ENCODE results near the gene TKT. TPM values are rescaled to one million over a fixed set of nuclear protein-coding genes. Genes with fewer than 3 reads are reported as not detected.

TKT gene
- polyA plus RNA-seq, 4 donors, result 58.8 to 407 (median 128) TPM

DNA sequence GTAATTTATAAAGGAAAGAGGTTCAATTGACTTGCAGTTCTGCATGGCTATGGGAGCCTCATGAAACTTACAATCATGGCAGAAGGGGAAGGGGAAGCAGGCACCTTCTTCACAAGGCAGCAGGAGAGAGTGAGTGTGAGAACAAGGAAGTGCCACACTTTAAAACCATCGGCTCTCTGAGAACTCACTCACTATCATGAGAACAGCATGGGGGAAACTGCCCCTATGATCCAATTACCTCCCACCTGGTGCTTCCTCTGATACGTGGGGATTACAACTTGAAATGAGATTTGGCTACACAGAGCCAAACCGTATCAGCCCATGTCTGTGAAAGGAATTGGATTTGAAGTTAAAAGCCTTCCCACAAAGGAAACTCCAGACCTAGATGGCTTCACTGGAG is 39.1 kb downstream of the TKT start:
- H3K4me3 ChIP-seq (ENCODE audit: low read depth in 1 of 3, low read length in 3 of 3), result no peak overlapping the region
- no peaks in the 10 kb centered on the region for H3K4me1 ChIP-seq (ENCODE audit: control insufficient read depth in 3 of 3, insufficient read depth in 2 of 3, low read depth in 1 of 3, low read length in 2 of 3)
- no peaks in the 10 kb centered on the region for H3K36me3 ChIP-seq (ENCODE audit: control insufficient read depth in 3 of 3, insufficient read depth in 2 of 3, low read depth in 1 of 3, low read length in 3 of 3)
- FAIRE-seq, result no peak
- H3K27me3 ChIP-seq (ENCODE audit: control insufficient read depth in 3 of 3, insufficient read depth in 3 of 3, low read length in 3 of 3), result no peaks in the 10 kb centered on the region
- 32 to 35% (median 35%) methylated on average over 3 of the region's 3 CpGs for WGBS, 3 donors
- no peak overlapping the region for H3K27ac ChIP-seq (ENCODE audit: low read depth in 1 of 3, low read length in 2 of 3)
- H3K9me3 ChIP-seq (ENCODE audit: control insufficient read depth in 2 of 2, insufficient read depth in 1 of 2, low read depth in 1 of 2, low read length in 1 of 2), result no peaks in the 10 kb centered on the region
- DNase-seq, result no peak

DNA sequence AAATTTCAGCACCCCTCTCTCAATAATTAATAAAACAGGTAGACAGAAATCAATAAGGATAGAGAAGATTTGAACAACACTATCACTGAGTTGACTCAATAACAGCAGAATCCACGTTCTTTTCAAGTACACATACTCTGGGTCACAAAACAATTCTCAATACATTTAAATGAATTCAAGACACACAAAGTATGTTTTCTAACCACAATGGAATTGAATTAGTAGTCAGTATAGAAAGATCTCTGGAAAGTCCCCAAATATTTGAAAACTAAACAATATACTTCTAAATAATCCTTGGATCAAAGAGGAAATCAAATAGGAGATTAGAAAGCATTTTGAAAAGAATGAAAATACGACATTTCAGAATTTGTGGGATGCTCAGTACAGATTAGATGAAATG is 40.0 kb downstream of the TKT start:
- DNase-seq, result no peak
- WGBS, 3 donors, result 52 to 62% (median 59%) methylated on average over 2 of the region's 2 CpGs
- H3K27ac ChIP-seq (ENCODE audit: low read depth in 1 of 3, low read length in 2 of 3), result no peak overlapping the region
- no peaks in the 10 kb centered on the region for H3K9me3 ChIP-seq (ENCODE audit: control insufficient read depth in 2 of 2, insufficient read depth in 1 of 2, low read depth in 1 of 2, low read length in 1 of 2)
- H3K27me3 ChIP-seq (ENCODE audit: control insufficient read depth in 3 of 3, insufficient read depth in 3 of 3, low read length in 3 of 3), result no peaks in the 10 kb centered on the region
- no peak overlapping the region for H3K4me3 ChIP-seq (ENCODE audit: low read depth in 1 of 3, low read length in 3 of 3)
- FAIRE-seq, result no peak
- H3K36me3 ChIP-seq (ENCODE audit: control insufficient read depth in 3 of 3, insufficient read depth in 2 of 3, low read depth in 1 of 3, low read length in 3 of 3), result no peaks in the 10 kb centered on the region
- no peaks in the 10 kb centered on the region for H3K4me1 ChIP-seq (ENCODE audit: control insufficient read depth in 3 of 3, insufficient read depth in 2 of 3, low read depth in 1 of 3, low read length in 2 of 3)

DNA sequence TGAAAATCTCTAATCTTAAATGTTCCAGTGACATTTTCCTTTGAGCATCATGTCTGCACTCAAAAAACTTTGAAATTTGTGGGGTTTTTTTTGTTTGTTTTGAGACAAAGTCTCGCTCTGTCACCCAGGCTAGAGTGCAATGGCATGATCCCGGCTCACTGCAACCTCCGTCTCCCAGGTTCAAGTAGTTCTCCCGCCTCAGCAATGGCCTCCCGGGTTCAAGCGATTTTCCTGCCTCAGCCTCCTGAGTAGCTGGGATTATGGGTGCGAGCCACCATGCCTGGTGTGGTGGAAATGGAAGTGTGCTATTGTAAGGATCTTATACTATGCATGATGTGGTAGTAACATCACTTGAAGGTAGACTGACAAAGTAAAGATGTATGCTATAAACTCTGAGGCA is 42.5 kb downstream of the TKT start:
- Histone ChIP-seq H3K27ac (ENCODE audit: low read depth in 1 of 3, low read length in 2 of 3) (no peak overlapping the region), H3K4me3 (ENCODE audit: low read depth in 1 of 3, low read length in 3 of 3) (no peak overlapping the region), H3K27me3 (ENCODE audit: control insufficient read depth in 3 of 3, insufficient read depth in 3 of 3, low read length in 3 of 3) (no peaks in the 10 kb centered on the region), H3K4me1 (ENCODE audit: control insufficient read depth in 3 of 3, insufficient read depth in 2 of 3, low read depth in 1 of 3, low read length in 2 of 3) (no peaks in the 10 kb centered on the region), H3K9me3 (ENCODE audit: control insufficient read depth in 2 of 2, insufficient read depth in 1 of 2, low read depth in 1 of 2, low read length in 1 of 2) (peaks cover 0 to 13% of the 10 kb centered on the region in 2 donors), H3K36me3 (ENCODE audit: control insufficient read depth in 3 of 3, insufficient read depth in 2 of 3, low read depth in 1 of 3, low read length in 3 of 3) (no peaks in the 10 kb centered on the region)
- DNase-seq (no peak), FAIRE-seq (no peak)
- 91 to 95% (median 92%) methylated on average over 7 of the region's 7 CpGs for WGBS, 3 donors

DNA sequence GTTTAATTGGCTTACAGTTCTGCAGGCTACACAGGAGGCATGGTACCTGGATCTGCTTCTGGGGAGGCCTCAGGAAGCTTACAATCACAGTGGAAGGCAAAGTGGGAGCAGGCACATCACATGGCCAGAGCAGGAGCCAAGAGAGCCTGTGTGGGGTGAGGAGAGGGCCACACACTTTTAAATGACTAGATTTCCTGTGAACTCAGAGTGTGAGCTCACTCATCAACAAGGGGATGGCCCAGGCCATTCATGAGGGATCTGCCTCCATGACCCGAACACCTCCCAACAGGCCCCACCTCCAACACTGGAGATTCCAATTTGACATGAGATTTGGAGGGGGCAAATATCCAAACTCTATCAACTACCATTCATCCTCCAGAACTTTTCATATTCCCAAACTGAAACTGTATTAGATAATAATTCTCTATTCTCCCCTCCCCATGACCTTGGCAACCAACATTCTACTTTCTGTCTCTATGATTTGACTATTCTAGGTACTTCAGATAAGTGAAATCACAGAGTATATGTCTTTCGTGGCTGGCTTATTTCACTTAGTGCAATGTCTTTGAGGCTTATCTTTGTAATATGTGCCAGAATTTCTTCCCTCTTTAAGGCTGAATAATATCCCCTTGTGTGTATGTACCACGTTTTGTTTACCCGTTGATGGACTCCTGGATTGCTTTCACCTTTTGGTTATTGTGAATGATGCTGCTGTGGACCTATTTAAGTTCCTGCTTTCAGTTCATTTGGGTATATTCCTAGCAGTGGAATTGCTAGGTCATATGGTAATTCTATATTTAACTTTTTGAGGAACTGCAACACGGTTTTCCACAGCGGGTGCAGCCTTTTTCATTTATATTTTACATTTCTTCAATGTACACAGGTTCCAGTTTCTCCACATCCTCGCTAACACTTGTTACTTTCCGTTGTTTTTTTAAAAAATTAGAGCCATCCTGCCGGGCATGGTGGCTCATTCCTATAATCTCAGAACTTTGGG is 43.8 kb downstream of the TKT start:
- FAIRE-seq, result no peak
- DNase-seq, result no peak
- H3K9me3 ChIP-seq (ENCODE audit: control insufficient read depth in 2 of 2, insufficient read depth in 1 of 2, low read depth in 1 of 2, low read length in 1 of 2), result peaks cover 0 to 17% of the 10 kb centered on the region in 2 donors
- no peak overlapping the region for H3K4me3 ChIP-seq (ENCODE audit: low read depth in 1 of 3, low read length in 3 of 3)
- H3K4me1 ChIP-seq (ENCODE audit: control insufficient read depth in 3 of 3, insufficient read depth in 2 of 3, low read depth in 1 of 3, low read length in 2 of 3), result no peaks in the 10 kb centered on the region
- no peak overlapping the region for H3K27ac ChIP-seq (ENCODE audit: low read depth in 1 of 3, low read length in 2 of 3)
- no peaks in the 10 kb centered on the region for H3K36me3 ChIP-seq (ENCODE audit: control insufficient read depth in 3 of 3, insufficient read depth in 2 of 3, low read depth in 1 of 3, low read length in 3 of 3)
- H3K27me3 ChIP-seq (ENCODE audit: control insufficient read depth in 3 of 3, insufficient read depth in 3 of 3, low read length in 3 of 3), result no peaks in the 10 kb centered on the region
- WGBS, 3 donors, result 78 to 82% (median 81%) methylated on average over 9 of the region's 9 CpGs

DNA sequence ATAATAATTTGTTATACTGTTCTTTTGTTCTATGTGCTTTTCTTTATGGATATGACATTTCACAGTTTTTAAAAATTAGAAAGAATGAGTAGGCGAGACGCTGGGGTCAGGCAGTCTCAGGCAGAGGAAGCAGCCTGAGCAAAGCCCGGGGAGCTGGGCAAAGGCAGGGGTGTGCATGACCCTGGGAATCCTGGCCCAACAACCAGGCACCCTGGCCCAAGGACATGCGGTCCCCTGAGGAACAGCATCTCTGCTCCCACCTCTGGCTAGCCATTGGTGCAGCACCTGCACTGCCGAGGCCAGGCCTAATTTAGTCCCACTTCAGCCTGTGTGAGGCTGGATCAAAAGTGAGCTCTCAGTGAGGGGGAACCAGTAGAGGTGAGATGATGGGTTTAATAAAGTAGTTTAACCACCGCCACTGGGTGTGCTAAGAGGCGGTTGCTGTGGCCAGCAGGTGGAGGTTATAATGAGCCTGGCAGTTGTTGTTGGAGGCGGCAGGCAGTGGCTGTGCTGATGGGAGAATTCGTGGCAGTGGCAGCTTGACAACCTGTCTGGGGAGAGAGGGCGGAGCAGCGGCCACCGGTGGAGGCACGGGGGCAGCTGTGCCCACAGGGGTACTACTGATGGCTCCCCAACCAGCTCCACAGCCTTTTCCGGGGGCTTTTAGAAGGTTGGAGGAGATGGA is 53.3 kb downstream of the TKT start:
- no peak for DNase-seq

DNA sequence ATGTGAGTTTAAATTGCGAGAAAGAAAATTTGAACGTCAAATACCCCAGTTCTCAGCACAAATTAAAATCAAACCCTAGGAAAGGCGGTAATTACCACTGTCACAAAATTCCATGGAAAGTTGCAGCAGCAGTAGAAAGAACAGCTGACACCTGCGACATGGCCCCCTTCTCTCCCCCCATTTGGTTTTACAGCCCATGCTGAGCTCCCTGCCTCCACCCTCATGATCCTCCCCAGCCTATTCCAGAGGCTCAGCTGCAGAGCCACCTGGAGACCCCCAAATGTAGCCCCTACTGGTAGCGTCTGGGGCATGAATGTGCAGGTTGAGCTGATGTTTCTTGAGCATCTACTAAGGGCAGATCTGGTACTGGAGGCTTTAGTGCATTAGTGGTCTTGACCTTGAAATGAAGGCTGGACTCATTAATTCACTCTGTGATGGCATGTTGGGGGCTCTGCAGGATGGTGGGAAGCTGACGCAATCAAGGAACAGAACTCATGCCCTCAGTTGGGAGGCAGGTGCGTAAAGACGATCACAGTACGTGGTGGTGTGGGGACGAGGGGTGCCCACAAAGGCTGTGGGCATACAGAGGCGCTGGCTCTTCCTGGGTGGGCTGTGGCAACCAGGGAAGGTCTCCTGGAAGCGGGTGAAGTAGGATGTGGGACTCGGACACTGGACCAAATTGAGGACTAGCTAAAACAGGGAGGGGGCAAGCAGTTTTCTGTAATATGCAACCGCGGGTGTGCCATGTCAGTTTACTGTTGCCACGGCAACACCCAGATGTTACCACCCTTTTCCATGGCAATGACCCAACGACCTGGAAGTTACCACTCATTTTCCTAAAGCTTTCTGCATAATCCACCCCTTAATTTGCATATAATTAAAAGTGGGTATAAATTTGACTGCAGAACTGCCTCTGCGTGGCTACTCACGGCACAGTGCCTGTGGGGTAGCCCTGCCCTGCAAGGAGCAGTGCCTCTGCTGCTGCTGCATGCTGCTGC is 55.0 kb downstream of the TKT start:
- WGBS, 3 donors, result 84 to 88% (median 85%) methylated on average over 19 of the region's 19 CpGs
- FAIRE-seq (no peak), DNase-seq (no peak)
- H3K9me3 ChIP-seq (ENCODE audit: control insufficient read depth in 2 of 2, insufficient read depth in 1 of 2, low read depth in 1 of 2, low read length in 1 of 2), result no peaks in the 10 kb centered on the region
- no peaks in the 10 kb centered on the region for H3K27me3 ChIP-seq (ENCODE audit: control insufficient read depth in 3 of 3, insufficient read depth in 3 of 3, low read length in 3 of 3)
- H3K27ac ChIP-seq (ENCODE audit: low read depth in 1 of 3, low read length in 2 of 3), result no peak overlapping the region
- H3K36me3 ChIP-seq (ENCODE audit: control insufficient read depth in 3 of 3, insufficient read depth in 2 of 3, low read depth in 1 of 3, low read length in 3 of 3), result no peaks in the 10 kb centered on the region
- peaks cover 0 to 3% (median 0%) of the 10 kb centered on the region in 3 donors for H3K4me1 ChIP-seq (ENCODE audit: control insufficient read depth in 3 of 3, insufficient read depth in 2 of 3, low read depth in 1 of 3, low read length in 2 of 3)
- H3K4me3 ChIP-seq (ENCODE audit: low read depth in 1 of 3, low read length in 3 of 3), result no peak overlapping the region

More for the DNA sequence above, 53.3 kb downstream of the TKT start:
- Histone ChIP-seq H3K27ac (ENCODE audit: low read depth in 1 of 3, low read length in 2 of 3) (no peak overlapping the region), H3K36me3 (ENCODE audit: control insufficient read depth in 3 of 3, insufficient read depth in 2 of 3, low read depth in 1 of 3, low read length in 3 of 3) (no peaks in the 10 kb centered on the region), H3K9me3 (ENCODE audit: control insufficient read depth in 2 of 2, insufficient read depth in 1 of 2, low read depth in 1 of 2, low read length in 1 of 2) (no peaks in the 10 kb centered on the region), H3K4me3 (ENCODE audit: low read depth in 1 of 3, low read length in 3 of 3) (no peak overlapping the region), H3K27me3 (ENCODE audit: control insufficient read depth in 3 of 3, insufficient read depth in 3 of 3, low read length in 3 of 3) (no peaks in the 10 kb centered on the region), H3K4me1 (ENCODE audit: control insufficient read depth in 3 of 3, insufficient read depth in 2 of 3, low read depth in 1 of 3, low read length in 2 of 3) (no peaks in the 10 kb centered on the region)
- 68 to 82% (median 80%) methylated on average over 14 of the region's 14 CpGs for WGBS, 3 donors
- no peak for FAIRE-seq

DNA sequence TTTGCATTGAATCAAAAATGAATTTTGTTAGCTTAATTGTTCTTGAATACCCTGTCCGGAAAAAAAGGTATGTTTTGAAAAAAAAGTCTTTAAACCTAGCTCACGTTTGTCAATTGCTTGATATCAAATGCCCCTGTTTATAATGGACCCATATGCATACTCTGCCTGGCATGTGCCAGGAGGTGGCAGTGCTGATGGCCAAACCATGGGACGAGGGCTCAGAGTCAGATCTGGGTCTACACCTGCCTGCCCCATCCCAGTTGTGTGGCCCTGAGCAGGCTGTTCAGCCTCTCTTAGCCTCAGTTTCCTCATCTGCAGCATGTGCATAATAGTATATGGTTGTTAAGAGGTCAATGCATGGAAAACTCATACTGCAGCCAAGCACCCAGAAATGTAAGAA is 56.0 kb downstream of the TKT start:
- no peak for DNase-seq
- no peak for FAIRE-seq
- no peaks in the 10 kb centered on the region for H3K27me3 ChIP-seq (ENCODE audit: control insufficient read depth in 3 of 3, insufficient read depth in 3 of 3, low read length in 3 of 3)
- no peak overlapping the region for H3K27ac ChIP-seq (ENCODE audit: low read depth in 1 of 3, low read length in 2 of 3)
- H3K9me3 ChIP-seq (ENCODE audit: control insufficient read depth in 2 of 2, insufficient read depth in 1 of 2, low read depth in 1 of 2, low read length in 1 of 2), result no peaks in the 10 kb centered on the region
- peaks cover 0 to 3% (median 0%) of the 10 kb centered on the region in 3 donors for H3K36me3 ChIP-seq (ENCODE audit: control insufficient read depth in 3 of 3, insufficient read depth in 2 of 3, low read depth in 1 of 3, low read length in 3 of 3)
- WGBS, 3 donors, result 50 to 62% (median 50%) methylated on average over 3 of the region's 3 CpGs
- H3K4me1 ChIP-seq (ENCODE audit: control insufficient read depth in 3 of 3, insufficient read depth in 2 of 3, low read depth in 1 of 3, low read length in 2 of 3), result peaks cover 0 to 7% (median 0%) of the 10 kb centered on the region in 3 donors
- no peak overlapping the region for H3K4me3 ChIP-seq (ENCODE audit: low read depth in 1 of 3, low read length in 3 of 3)

DNA sequence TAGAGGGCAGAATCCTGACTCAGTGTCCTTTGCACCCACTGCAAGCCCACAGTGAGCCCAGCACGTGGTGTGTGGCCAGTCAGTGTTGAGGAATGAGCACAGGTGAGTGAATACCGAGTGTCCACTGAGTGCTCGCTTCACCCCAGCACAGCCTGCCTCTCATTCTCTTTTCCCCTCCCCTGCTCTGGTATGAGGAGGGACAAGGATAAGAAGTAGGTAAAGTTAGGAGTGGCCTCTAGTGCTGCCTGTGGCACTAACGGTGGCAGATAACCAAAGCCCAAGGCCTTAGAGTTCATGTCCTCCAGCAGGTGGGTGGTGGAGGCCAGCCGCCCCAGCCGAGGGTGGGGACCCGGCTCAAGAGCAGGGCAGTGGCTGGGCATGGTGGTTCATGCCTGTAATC is 56.8 kb downstream of the TKT start:
- Histone ChIP-seq H3K4me1 (ENCODE audit: control insufficient read depth in 3 of 3, insufficient read depth in 2 of 3, low read depth in 1 of 3, low read length in 2 of 3) (peaks cover 0 to 7% (median 0%) of the 10 kb centered on the region in 3 donors), H3K27me3 (ENCODE audit: control insufficient read depth in 3 of 3, insufficient read depth in 3 of 3, low read length in 3 of 3) (no peaks in the 10 kb centered on the region), H3K36me3 (ENCODE audit: control insufficient read depth in 3 of 3, insufficient read depth in 2 of 3, low read depth in 1 of 3, low read length in 3 of 3) (peaks cover 0 to 11% (median 0%) of the 10 kb centered on the region in 3 donors), H3K4me3 (ENCODE audit: low read depth in 1 of 3, low read length in 3 of 3) (no peak overlapping the region), H3K27ac (ENCODE audit: low read depth in 1 of 3, low read length in 2 of 3) (no peak overlapping the region), H3K9me3 (ENCODE audit: control insufficient read depth in 2 of 2, insufficient read depth in 1 of 2, low read depth in 1 of 2, low read length in 1 of 2) (no peaks in the 10 kb centered on the region)
- 75 to 81% (median 76%) methylated on average over 7 of the region's 7 CpGs for WGBS, 3 donors
- no peak for DNase-seq
- no peak for FAIRE-seq
